GM23338 (cell line): ENCODE data around the gene FBXW2. TPM values are rescaled to one million over a fixed set of nuclear protein-coding genes. Genes with fewer than 3 reads are reported as not detected.
A peak's percentile ranks its signal among the peaks of the same experiment; 100 is the strongest.

ENCODE experiments used
- ATAC-seq: fragments of 200-7000 bp; cut with Tn5 transposase; 3 replicates; pipeline ENCODE4 v1.9.1; 2020
- DNase-seq: peaks from one replicate; pipeline ENCODE4 v3.0.0-alpha.2; 2015; ENCODE audit warnings: low spot score
- H2AFZ ChIP-seq: fragments of 200-600 bp; sonication (generic); 2 replicates; pipeline ENCODE4 v1.8.0; 2016; ENCODE audit warnings: antibody characterized with exemption, mild to moderate bottlenecking, moderate library complexity
- H3F3A ChIP-seq: fragments of 200-600 bp; sonication (generic); replicated peaks from 2 replicates; pipeline ENCODE4 v1.8.0; 2017; ENCODE audit warnings: antibody characterized with exemption, mixed run types, low read depth
- H3K27ac ChIP-seq: fragments of 200-600 bp; sonication (generic); 2 replicates; pipeline ENCODE4 v1.6.1; 2016; ENCODE audit warnings: low read depth
- H3K27me3 ChIP-seq: fragments of 200-600 bp; sonication (generic); 2 replicates; pipeline ENCODE4 v1.8.0; 2016; ENCODE audit warnings: mild to moderate bottlenecking, mixed run types, moderate library complexity; ENCODE audit not compliant: insufficient read depth
- H3K36me3 ChIP-seq: fragments of 200-600 bp; sonication (generic); 2 replicates; pipeline ENCODE4 v1.8.0; 2016; ENCODE audit warnings: mild to moderate bottlenecking; ENCODE audit not compliant: insufficient read depth
- H3K4me1 ChIP-seq: fragments of 200-600 bp; sonication (generic); 2 replicates; pipeline ENCODE4 v1.8.0; 2016; ENCODE audit warnings: mild to moderate bottlenecking, moderate library complexity; ENCODE audit not compliant: insufficient read depth
- H3K4me2 ChIP-seq: fragments of 200-600 bp; sonication (generic); 2 replicates; pipeline ENCODE4 v1.7.1; 2017; ENCODE audit warnings: mixed run types
- H3K4me3 ChIP-seq: fragments of 200-600 bp; sonication (generic); 2 replicates; pipeline ENCODE4 v1.6.1; 2016; ENCODE audit warnings: mixed run types
- H3K79me2 ChIP-seq: fragments of 200-600 bp; sonication (generic); replicated peaks from 2 replicates; pipeline ENCODE4 v1.8.0; 2017; ENCODE audit warnings: mild to moderate bottlenecking; ENCODE audit not compliant: insufficient read depth
- H3K9me2 ChIP-seq: fragments of 200-600 bp; sonication (generic); 2 replicates; pipeline ENCODE4 v1.8.0; 2017; ENCODE audit not compliant: insufficient read depth
- H4K20me1 ChIP-seq: fragments of 200-600 bp; sonication (generic); replicated peaks from 2 replicates; pipeline ENCODE4 v1.8.0; 2017; ENCODE audit warnings: mild to moderate bottlenecking; ENCODE audit not compliant: insufficient read depth
- H3K27ac Mint-ChIP-seq: 2 replicates; pipeline ENCODE4 v1.8.0; 2020; ENCODE audit warnings: inconsistent platforms, mild to moderate bottlenecking, moderate library complexity, mixed read lengths
- H3K27me3 Mint-ChIP-seq: 3 replicates; pipeline ENCODE4 v1.8.0; 2022; ENCODE audit warnings: low read depth, mild to moderate bottlenecking, moderate library complexity, mixed read lengths, inconsistent platforms; ENCODE audit not compliant: insufficient read depth, poor library complexity
- H3K36me3 Mint-ChIP-seq: 3 replicates; pipeline ENCODE4 v1.8.0; 2021; ENCODE audit warnings: low read depth, mild to moderate bottlenecking, inconsistent platforms, moderate library complexity, mixed read lengths
- H3K4me1 Mint-ChIP-seq: 3 replicates; pipeline ENCODE4 v1.8.0; 2020; ENCODE audit warnings: mild to moderate bottlenecking, inconsistent platforms, mixed read lengths
- H3K4me3 Mint-ChIP-seq: 3 replicates; pipeline ENCODE4 v1.8.0; 2021; ENCODE audit warnings: moderate library complexity, mild to moderate bottlenecking, inconsistent platforms, mixed read lengths
- H3K9me3 Mint-ChIP-seq: 3 replicates; pipeline ENCODE4 v1.8.0; 2020; ENCODE audit warnings: moderate library complexity, mild to moderate bottlenecking, inconsistent platforms, mixed read lengths
- CREB1 ChIP-seq: fragments of 250-450 bp; sonication (Bioruptor Pico); IDR thresholded peaks from 2 replicates; pipeline ENCODE4 v1.5.0; 2020; ENCODE audit warnings: low read depth, mild to moderate bottlenecking, moderate library complexity
- EZH2 ChIP-seq: fragments of 200-600 bp; sonication (generic); IDR thresholded peaks from one replicate; pipeline ENCODE4 v1.8.0; 2017; ENCODE audit warnings: antibody characterized with exemption, mild to moderate bottlenecking, low read depth; ENCODE audit not compliant: unreplicated experiment
- EZH2phosphoT487 ChIP-seq: fragments of 200-600 bp; sonication (generic); IDR thresholded peaks from one replicate; pipeline ENCODE4 v1.8.1; 2018; ENCODE audit warnings: antibody characterized with exemption; ENCODE audit not compliant: unreplicated experiment
- JUNB ChIP-seq: IDR thresholded peaks from one replicate; pipeline ENCODE4 v1.6.1; 2016; ENCODE audit warnings: antibody characterized with exemption; ENCODE audit not compliant: unreplicated experiment
- NANOG ChIP-seq: IDR thresholded peaks from 2 replicates; pipeline ENCODE4 v1.6.1; 2016; ENCODE audit warnings: antibody characterized with exemption, borderline replicate concordance
- POLR2AphosphoS5 ChIP-seq: IDR thresholded peaks from 2 replicates; pipeline ENCODE4 v1.6.1; 2016; ENCODE audit warnings: antibody characterized with exemption, low read depth
- STAT1 ChIP-seq: IDR thresholded peaks from one replicate; pipeline ENCODE4 v1.6.1; 2016; ENCODE audit warnings: antibody characterized with exemption; ENCODE audit not compliant: unreplicated experiment
- ZNF114 ChIP-seq: fragments of 250-450 bp; sonication (Bioruptor Pico); IDR thresholded peaks from 2 replicates; pipeline ENCODE4 v1.5.0; 2020; ENCODE audit warnings: mild to moderate bottlenecking, moderate library complexity
- ZNF331 ChIP-seq: fragments of 250-450 bp; sonication (Bioruptor Pico); IDR thresholded peaks from 2 replicates; pipeline ENCODE4 v1.5.0; 2020; ENCODE audit warnings: low read depth, mild to moderate bottlenecking, moderate library complexity
- ZNF462 ChIP-seq: fragments of 250-450 bp; sonication (Bioruptor Pico); IDR thresholded peaks from 2 replicates; pipeline ENCODE4 v1.5.0; 2020; ENCODE audit warnings: mild to moderate bottlenecking, moderate library complexity
- polyA plus RNA-seq: library from polyadenylated mRNA; unstranded; fragments of >200 nt; fragmentation: Nextera tagmentation; extraction: Ambion mirVana; gene quantifications from 2 replicates; pipeline ENCODE4 v1.2.1, GENCODE V29; 2016
- total RNA-seq: library from RNA; depleted of rRNA; stranded (reverse); fragments of >200 nt; shearing (Covaris generic); gene quantifications from 2 replicates; pipeline ENCODE4 v1.2.3, GENCODE V29; 2014
- TF ChIP-seq, protein P1 (sequence below): IDR thresholded peaks from one replicate; pipeline ENCODE4 v1.6.1; 2018; ENCODE audit warnings: antibody characterized with exemption; ENCODE audit not compliant: unreplicated experiment
- TF ChIP-seq, protein P2 (sequence below): IDR thresholded peaks from 2 replicates; pipeline ENCODE4 v1.6.1; 2016; ENCODE audit warnings: antibody characterized with exemption
- TF ChIP-seq, protein P3 (sequence below), 2 experiments: fragments of 200-600 bp in 1 of 2; sonication (generic) in 1 of 2; conservative IDR thresholded peaks; 2 replicates each; pipeline versions ENCODE4 v1.5.1 to v1.6.1; 2016 to 2017; ENCODE audit warnings: antibody characterized with exemption in 2 of 2, low read depth in 2 of 2, mild to moderate bottlenecking in 2 of 2, moderate library complexity in 1 of 2

Gene FBXW2
- total and polyA plus RNA-seq, 2 experiments from 2014 or later, result 10.0 to 55.2 TPM

GRCh38 chr9:120758544-120758943 lies 34.7 kb downstream of the FBXW2 start:
- Mint-ChIP-seq H3K9me3 (no peaks in the 10 kb centered on the region), H3K27ac (no peak overlapping the region), H3K27me3 (no peaks in the 10 kb centered on the region), H3K4me1 (no peaks in the 10 kb centered on the region), H3K4me3 (no peak overlapping the region), H3K36me3 (peaks cover 13% of the 10 kb centered on the region; the same call in 2 of the 3 replicates)
- Histone ChIP-seq H3K79me2 (no peaks in the 10 kb centered on the region), H3K4me1 (no peaks in the 10 kb centered on the region), H3K4me2 (no peak overlapping the region), H3K36me3 (peaks cover 14% of the 10 kb centered on the region; the same call in 1 of the 2 replicates), H3F3A (no peaks in the 10 kb centered on the region), H2AFZ (no peak overlapping the region), H4K20me1 (peaks cover 7% of the 10 kb centered on the region; the same call in 1 of the 2 replicates), H3K4me3 (no peak overlapping the region), H3K27me3 (no peaks in the 10 kb centered on the region), H3K27ac (peak overlapping the region; percentile 26; the same call in 1 of the 2 replicates), H3K9me2 (no peaks in the 10 kb centered on the region)
- no peak for ATAC-seq
- TF ChIP-seq CREB1 (CRISPR knock-in tag) (no peak), NANOG (no peak), ZNF331 (CRISPR knock-in tag) (no peak), JUNB (no peak), STAT1 (no peak), POLR2AphosphoS5 (no peak), EZH2phosphoT487 (no peak), EZH2 (no peak), ZNF114 (CRISPR knock-in tag) (no peak), ZNF462 (CRISPR knock-in tag) (no peak)
- TF ChIP-seq, protein P1, sequence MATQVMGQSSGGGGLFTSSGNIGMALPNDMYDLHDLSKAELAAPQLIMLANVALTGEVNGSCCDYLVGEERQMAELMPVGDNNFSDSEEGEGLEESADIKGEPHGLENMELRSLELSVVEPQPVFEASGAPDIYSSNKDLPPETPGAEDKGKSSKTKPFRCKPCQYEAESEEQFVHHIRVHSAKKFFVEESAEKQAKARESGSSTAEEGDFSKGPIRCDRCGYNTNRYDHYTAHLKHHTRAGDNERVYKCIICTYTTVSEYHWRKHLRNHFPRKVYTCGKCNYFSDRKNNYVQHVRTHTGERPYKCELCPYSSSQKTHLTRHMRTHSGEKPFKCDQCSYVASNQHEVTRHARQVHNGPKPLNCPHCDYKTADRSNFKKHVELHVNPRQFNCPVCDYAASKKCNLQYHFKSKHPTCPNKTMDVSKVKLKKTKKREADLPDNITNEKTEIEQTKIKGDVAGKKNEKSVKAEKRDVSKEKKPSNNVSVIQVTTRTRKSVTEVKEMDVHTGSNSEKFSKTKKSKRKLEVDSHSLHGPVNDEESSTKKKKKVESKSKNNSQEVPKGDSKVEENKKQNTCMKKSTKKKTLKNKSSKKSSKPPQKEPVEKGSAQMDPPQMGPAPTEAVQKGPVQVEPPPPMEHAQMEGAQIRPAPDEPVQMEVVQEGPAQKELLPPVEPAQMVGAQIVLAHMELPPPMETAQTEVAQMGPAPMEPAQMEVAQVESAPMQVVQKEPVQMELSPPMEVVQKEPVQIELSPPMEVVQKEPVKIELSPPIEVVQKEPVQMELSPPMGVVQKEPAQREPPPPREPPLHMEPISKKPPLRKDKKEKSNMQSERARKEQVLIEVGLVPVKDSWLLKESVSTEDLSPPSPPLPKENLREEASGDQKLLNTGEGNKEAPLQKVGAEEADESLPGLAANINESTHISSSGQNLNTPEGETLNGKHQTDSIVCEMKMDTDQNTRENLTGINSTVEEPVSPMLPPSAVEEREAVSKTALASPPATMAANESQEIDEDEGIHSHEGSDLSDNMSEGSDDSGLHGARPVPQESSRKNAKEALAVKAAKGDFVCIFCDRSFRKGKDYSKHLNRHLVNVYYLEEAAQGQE, result no peak
- TF ChIP-seq, protein P2, sequence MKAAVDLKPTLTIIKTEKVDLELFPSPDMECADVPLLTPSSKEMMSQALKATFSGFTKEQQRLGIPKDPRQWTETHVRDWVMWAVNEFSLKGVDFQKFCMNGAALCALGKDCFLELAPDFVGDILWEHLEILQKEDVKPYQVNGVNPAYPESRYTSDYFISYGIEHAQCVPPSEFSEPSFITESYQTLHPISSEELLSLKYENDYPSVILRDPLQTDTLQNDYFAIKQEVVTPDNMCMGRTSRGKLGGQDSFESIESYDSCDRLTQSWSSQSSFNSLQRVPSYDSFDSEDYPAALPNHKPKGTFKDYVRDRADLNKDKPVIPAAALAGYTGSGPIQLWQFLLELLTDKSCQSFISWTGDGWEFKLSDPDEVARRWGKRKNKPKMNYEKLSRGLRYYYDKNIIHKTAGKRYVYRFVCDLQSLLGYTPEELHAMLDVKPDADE, result no peak
- TF ChIP-seq, protein P3, sequence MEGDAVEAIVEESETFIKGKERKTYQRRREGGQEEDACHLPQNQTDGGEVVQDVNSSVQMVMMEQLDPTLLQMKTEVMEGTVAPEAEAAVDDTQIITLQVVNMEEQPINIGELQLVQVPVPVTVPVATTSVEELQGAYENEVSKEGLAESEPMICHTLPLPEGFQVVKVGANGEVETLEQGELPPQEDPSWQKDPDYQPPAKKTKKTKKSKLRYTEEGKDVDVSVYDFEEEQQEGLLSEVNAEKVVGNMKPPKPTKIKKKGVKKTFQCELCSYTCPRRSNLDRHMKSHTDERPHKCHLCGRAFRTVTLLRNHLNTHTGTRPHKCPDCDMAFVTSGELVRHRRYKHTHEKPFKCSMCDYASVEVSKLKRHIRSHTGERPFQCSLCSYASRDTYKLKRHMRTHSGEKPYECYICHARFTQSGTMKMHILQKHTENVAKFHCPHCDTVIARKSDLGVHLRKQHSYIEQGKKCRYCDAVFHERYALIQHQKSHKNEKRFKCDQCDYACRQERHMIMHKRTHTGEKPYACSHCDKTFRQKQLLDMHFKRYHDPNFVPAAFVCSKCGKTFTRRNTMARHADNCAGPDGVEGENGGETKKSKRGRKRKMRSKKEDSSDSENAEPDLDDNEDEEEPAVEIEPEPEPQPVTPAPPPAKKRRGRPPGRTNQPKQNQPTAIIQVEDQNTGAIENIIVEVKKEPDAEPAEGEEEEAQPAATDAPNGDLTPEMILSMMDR (conservative IDR thresholded peaks at IDR 0.05; ENCODE audit: low read depth in 2 of 2), result no peak
- no peak for DNase-seq
